NCI-H2107 treated with DMSO at 0.1 percent for 48 hours (cell line): ENCODE measurements around the gene TPM1.

Experiments used
- DNase-seq: peaks from one replicate; lab custom pipeline; 2025; ENCODE audit not compliant: unreplicated experiment; lab: John Stamatoyannopoulos, UW

The TPM1 gene

DNA sequence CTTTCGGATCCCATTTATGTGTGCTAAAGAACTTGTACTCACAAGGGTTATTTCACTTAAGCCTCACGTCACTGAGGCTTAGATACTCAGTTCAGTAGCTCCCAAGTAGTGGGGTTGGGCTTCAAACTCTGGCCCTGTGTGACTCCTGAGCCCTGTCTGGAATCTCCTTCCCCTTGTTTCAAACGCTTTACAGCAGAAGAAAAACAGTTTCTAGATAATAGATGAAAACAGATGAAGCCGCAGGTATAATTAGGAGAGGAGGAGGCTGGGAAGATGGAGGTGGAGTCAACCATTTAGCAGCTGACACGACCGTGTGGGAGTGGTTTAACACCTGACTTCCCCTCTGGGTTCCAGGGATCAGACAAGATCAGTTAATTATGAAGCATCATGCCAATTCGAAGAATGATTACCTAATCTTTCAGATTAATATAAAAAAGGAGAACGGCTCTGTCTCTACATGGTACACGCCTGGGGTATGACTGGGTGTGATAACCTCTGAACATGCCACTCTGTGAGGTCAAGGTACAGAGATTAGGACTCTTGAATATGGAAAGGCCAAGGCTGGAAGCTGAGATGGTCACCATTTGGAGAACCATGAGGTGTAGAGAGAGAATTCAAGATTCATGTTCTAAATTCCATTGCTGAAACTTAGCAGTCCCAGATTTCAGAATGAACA lies 31.1 kb downstream of the TPM1 start:
- no peak for DNase-seq

DNA sequence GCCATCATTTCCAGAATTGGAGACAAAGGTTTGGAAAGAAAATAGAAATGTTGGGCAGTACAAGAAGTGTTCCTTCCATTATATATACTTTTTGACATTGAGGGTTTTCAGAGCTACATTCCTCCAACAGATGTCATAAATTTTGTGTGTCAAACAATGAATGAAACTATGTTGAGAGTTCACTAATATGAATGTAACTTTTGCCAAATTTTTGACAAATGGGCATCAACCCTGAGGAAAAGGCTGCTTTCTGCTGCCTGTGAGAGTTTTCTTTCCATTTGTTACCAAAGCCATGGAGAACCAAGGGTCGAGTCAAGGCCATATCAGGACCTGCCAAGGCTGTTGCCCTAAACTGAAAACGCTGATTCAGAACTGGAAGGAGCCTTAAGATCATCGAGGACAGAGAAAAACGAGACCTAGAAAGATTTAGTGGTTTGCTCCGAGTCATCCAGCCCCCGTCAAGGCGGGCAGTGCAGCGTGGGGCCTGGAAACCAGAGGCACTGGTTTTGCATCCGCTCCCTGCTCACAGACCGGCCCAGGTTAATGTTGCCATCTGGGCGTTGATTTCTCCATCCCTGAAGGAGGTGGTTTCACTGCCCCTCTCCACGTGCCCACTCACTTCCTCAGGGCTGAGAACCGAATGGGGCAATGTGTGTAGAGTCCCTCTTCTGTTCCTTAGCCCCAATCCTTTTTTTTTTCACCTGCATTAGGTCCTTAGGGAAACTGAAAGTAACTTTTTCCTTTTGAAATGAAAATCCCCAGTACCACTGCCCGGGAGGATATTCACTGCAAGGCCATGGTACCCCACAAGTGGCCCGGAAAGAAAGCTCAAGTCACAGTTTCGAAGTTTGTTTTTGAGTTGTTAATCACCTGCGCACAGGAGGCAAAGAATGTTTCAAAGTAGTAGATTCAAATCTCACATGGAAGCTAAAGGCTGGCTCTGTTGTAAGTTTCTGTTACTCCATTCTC lies 32.8 kb downstream of the TPM1 start:
- no peak for DNase-seq

- no peak for DNase-seq
Measured at GRCh38 chr15:63075984-63076713, 33.6 kb downstream of the TPM1 start.

DNA sequence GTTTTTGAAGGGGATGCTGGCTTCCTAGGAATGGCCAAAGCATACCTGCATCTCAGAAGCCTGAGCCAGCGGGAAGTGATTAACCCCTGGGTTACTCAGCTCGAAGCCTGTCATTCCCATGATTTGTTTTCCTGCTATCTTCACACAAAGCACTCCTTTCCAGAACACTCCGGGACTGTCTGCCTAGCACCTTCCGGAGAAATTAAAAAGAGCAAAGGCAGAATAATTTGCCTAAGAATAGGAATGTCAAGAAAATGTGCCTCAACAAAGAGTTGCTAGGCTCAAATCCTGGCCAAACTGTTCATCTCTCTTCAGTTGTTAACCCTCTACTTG lies 34.1 kb downstream of the TPM1 start:
- DNase-seq = no peak

DNA sequence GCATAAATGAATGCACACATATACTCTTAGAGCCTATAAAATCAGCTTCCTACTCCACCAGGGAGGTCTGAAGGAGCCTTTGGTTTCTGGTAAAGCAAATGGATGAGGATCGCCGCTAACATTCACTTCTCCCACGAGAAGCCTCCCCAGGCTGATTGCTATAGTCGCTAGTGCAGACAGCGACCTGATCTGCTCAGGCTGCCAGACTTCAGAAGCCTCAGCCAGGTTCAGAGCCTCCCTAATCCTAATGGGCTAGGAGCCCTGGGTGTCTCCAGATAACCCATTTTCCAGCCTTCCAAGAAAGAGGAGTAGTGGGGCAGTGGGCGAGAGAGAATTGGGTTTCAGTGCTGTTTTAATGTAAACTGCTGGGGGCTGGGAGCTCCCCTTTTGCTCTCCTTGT lies 35.4 kb downstream of the TPM1 start:
- no peak for DNase-seq

DNA sequence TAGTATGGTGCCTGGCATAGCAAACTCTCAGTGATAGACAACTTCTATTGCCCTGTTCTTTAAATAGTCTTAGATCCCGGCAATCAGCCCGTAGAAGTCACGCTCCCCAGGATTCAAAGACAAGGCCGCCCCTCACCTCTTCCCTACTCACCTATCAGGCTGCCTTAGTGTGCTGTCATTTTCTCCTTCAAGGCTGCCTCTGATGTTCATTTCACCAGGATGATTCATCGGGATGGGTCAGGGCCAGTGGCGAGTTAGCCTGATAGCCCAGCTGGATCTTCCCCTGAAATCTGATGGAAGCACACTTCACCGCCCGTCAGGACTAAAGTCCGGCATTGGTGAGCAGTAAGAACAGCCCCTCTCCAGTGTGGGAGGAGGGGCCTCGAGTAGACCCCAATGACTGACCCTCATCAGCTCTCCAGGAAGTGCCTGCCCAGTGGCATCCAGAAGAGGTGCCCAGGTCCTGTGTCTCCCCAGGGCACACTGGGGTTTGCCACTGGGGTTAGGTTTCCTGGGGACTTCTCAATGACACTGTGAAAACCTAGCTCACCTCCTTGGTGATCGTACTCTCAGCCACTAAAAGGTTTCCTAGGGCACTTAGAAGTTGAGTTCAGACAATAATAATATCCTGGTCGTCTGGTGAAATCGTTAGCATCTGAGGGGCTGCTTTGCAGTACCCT lies 37.5 kb downstream of the TPM1 start:
- DNase-seq = no peak

DNA sequence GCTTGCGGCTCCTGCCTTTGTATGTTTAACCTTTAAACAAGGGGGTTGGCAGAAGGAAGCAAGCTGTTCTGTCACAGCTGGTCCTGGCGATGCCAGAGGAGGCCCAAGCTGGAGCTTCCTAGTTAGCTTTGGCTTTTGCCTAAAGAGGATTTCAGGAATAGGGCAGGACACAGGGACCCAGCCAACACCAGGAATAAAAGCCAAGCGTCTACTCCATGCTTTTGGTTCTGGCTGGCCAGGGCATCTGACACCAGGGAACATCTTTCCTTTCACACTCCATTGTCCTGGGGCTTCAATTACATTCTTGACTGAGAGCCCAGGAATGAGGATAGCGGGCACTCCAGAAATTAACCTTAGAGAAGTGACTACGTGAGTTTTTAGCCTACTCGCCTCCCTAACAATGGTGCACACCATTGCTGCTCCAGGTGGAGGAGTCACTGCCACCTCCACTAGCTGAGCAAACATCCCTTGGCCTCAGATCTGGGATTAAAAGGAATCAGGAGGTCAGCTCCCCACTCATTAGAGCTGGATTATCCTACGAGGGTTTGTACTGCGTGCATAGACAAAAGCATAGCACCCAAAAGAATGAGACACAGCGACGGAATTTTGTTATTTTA lies 38.2 kb downstream of the TPM1 start:
- no peak for DNase-seq

DNA sequence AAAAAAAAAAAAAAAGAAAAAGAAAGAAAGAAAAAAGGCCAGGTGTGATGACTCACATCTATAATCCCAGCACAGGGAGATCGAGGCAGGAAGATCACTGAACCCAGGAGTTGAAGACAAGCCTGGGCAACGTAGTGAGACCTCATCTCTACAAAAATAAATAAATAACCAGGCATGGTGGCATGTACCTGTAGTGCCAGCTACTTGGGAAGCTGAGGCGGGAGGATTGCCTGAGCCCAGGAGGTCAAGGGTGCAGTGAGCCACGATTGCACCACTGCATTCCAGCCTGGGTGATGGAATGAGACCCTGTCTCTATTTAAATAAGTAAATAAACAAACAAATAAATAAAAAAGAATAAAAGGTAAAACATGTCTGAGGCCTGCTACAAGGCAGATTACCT lies 39.8 kb downstream of the TPM1 start:
- DNase-seq = no peak

GRCh38 chr15:63083044-63083443 lies 40.5 kb downstream of the TPM1 start:
- no peak for DNase-seq

DNA sequence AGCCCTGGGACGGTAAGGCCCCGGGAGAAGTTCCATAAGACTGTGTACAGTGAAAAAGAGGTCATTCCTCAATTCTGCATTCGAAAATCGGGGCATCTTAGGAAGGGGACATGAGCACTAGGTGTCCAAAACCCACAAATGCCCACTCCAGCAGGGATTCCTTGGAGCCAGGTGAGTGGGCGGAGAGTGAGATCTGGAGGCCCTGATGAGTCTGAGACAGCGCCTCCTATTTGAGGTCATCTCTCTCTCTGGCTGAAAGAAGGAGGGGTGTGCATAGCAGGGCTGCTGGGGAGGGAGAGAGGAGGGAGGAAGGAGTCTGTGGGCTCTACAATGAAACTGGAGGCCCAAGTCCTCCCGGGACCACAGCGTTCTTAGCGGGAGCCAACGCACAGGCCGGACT lies 41.0 kb downstream of the TPM1 start:
- no peak for DNase-seq

GRCh38 chr15:63084806-63085205 lies 42.3 kb downstream of the TPM1 start:
- no peak for DNase-seq

DNA sequence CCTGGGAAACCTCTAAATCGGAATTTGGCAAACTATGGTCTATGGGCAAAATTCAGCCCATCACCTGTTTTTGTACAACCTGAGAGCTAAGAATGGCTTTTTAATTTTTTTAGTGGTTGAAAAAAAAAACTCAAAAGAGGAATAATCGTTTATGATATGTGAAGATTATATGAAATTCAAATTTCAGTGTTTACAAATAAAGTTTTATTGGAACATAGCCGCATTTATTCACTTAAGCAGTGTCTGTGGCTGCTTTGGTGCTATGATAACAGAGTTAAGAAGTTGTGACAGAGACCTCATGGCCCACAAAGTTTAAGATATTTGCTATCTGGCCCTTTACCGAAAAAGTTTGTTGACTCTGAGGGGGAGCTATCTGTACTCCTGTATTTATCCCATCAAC lies 42.7 kb downstream of the TPM1 start:
- no peak for DNase-seq

- no peak for DNase-seq
Measured at GRCh38 chr15:63086271-63086670, 43.7 kb downstream of the TPM1 start.

- DNase-seq = no peak
Measured at GRCh38 chr15:63086947-63087346, 44.4 kb downstream of the TPM1 start.

- DNase-seq = no peak
Measured at GRCh38 chr15:63088533-63089245, 46.1 kb downstream of the TPM1 start.

- no peak for DNase-seq
Measured at GRCh38 chr15:63089260-63090043, 46.9 kb downstream of the TPM1 start.

DNA sequence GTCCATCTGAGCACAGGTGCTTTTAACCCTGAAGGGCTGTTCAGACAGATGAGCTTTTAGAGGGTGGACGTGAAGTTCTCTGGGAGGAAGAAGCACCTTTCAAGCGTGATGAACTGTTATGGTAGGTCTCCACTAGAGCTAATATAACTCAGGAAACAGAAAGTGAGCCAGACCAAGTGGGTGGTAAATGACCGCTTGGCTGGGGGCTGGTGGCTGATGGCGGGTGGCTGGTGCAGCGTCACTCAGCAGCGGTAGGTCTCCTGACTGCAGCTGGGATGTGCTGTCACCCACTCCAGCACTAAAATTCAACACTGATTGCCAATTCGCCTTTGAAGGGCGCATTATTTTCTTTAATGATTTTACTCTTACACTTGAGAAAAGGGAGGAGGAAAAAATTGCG lies 47.9 kb downstream of the TPM1 start:
- no peak for DNase-seq

DNA sequence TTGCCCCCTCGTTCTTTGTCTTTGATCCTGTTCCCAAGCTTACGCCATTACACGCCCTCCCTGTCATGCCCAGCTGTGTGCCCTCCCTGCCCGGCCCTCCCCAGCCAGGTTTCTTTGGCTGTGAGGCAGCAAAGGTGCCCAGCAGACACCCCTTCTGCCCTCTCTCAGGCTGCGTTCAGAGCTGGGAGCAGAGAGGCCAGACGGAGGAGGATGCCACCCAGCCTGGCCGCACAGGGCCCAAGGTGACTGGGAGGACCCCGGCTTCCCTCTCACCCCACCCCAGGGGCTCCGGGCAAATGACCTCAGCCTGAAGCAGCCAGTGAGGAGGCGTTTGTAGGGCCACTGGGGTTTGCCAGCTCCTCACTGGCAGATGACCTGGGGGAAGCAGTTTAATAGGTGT lies 48.3 kb downstream of the TPM1 start:
- no peak for DNase-seq

DNA sequence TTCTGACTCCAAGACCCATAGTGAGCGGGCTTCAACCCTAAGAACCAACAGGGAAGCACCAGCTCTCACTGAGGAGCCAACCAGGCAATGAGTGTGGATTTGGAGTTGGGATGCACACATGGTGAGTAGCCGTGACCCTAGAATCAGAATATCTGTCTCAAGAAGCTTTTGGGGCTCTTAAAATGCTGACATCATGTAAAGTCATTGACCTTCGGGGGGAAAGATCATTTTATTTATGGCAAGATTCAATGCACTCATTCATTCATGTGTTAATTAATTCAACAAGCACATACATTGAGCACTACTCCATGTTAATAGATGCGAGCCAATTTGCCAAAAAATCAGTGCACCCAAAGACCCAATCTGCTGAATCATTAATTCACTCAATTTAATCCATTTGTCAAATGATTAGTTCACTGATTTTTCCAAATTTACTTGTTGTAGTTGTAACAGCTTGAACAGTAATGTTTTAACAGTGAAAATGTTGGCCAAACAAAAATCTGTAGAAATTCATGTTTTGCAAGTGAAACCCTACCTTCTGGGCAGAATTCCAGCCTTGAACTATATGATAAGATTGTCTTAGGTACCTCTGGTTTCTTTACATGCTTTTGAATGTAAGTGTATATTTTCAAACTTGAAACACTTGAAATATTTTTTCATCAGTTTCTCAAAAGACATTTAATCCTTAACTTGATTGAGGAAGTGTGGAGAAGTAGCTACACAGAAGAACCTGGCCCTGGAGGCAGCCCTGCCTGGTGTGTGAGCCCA lies 49.3 kb downstream of the TPM1 start:
- DNase-seq = no peak
